GM19025 (cell line): Measurements from ENCODE around the gene CYP21A2.
"Not testable (repeated sequence)": the region's sequence is repeated elsewhere in the genome, so short reads cannot be mapped to it uniquely, and the experiment has no call there.

ENCODE experiments used
- ATAC-seq: cut with Tn5 transposase; IDR thresholded peaks from one replicate; pipeline ENCODE4 v1.9.1; 2021; ENCODE audit warnings: mild to moderate bottlenecking, low read depth, moderate library complexity; ENCODE audit not compliant: unreplicated experiment

The CYP21A2 gene

DNA sequence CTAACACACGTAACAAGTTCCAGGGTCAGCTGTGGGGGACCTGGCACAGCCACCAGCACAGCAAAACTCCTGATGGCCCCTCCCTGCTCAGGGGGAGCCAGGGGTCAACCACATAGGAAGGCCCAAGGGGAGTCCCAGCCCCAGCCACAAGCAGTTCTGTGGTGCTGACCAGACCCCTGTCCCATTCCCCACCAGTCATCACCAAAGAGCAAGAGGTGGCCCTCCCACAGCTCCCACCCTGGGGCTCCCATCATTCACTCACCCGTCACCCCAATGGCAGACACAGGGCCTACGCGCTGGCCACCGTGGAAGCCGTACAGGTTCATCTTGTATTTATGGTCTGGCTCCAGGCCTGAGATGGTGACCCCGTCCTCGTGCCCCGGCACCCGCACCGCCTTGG is 11.5 kb downstream of the CYP21A2 start:
- not testable (repeated sequence) for ATAC-seq

DNA sequence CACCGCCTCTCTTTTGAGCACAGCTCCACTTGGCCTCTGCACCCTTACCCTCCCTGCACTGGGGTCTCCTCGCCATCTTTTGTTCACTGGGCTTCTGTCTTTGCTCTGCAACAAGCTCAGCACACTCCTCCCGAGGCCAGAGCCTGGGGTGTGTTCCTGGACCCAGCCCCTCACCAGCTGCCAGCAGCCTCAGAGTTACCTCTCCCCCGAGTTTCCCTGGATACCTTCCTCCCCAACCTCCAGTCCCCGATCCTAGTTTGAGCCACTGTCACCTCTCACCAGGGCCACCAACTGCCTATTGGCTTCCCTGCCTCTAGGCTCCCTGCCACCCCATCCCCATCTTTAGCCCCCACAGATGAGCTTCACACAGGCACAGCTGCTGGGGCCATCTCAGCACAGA is 12.3 kb downstream of the CYP21A2 start:
- no peak for ATAC-seq

DNA sequence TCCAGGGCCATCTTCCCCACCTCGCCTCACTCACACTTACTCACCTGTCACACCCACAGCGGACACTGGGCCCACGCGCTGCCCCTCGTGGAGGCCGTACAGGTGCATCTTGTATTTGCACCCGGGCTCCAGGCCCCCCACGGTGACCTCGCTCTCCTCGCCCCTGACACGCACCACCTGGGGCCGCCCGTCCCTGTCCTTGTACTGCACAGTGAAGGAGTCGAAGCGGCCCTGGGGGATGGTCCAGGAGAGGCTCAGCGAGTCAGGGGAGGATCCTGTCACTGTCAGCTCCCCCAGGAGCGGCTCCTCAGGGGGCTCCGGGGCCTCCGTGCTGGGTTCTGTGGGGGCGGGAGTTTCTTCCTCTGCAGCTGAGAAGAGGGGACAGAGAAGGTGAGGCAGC is 14.4 kb downstream of the CYP21A2 start:
- ATAC-seq, result not testable (repeated sequence)

DNA sequence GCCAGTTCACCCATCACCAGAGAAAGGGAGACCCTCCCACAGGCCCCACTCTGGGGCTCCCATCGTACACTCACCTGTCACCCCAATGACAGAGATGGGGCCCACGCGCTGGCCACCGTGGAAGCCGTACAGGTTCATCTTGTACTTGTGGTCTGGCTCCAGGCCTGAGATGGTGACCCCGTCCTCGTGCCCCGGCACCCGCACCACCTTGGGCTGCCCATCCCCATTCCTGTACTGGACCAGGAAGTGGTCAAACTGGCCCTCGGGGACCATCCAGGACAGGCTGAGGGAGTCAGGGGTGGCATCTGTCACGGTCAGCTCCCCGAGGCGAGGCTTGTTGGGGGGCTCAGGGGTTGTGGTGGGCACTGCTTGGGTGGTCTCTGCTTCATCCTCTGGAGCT is 15.1 kb downstream of the CYP21A2 start:
- ATAC-seq, result not testable (repeated sequence)

DNA sequence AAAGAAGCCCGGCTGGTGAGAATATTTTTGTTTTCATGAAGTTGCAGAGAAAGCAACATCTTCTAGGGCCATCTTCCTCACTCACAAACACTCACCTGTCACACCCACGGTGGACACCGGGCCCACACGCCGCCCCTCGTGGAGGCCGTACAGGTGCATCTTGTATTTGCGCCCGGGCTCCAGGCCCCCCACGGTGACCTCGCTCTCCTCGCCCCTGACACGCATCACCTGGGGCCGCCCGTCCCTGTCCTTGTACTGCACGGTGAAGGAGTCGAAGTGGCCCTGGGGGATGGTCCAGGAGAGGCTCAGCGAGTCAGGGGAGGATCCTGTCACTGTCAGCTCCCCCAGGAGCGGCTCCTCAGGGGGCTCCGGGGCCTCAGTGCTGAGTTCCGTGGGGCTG is 17.5 kb downstream of the CYP21A2 start:
- not testable (repeated sequence) for ATAC-seq

DNA sequence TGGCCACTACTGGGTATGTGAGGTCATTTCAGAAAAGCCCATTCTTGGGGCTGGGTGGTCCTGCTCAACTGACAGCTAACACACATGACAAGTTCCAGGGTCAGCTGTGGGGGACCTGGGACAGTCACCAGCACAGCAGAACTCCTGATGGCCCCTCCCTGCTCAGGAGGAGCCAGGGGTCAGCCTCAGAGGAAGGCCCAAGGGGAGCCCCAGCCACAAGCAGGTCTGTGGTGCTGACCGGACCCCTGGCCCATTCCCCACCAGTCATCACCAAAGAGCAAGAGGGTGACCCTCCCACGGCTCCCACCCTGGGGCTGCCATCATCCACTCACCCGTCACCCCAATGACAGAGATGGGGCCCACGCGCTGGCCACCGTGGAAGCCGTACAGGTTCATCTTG is 18.0 kb downstream of the CYP21A2 start:
- ATAC-seq, result no peak

DNA sequence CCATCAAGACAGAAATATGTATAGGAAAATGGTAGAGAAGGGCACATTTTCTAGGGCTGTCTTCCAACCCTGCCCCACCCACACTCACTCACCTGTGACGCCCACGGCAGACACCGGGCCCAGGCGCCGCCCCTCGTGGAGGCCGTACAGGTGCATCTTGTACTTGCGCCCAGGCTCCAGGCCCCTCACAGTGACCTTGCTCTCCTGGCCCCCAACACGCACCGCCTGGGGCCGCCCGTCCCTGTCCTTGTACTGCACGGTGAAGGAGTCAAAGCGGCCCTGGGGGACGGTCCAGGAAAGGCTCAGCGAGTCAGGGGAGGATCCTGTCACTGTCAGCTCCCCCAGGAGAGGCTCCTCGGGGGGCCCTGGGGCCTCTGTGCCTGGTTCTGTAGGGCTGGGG is 19.8 kb downstream of the CYP21A2 start:
- no peak for ATAC-seq

DNA sequence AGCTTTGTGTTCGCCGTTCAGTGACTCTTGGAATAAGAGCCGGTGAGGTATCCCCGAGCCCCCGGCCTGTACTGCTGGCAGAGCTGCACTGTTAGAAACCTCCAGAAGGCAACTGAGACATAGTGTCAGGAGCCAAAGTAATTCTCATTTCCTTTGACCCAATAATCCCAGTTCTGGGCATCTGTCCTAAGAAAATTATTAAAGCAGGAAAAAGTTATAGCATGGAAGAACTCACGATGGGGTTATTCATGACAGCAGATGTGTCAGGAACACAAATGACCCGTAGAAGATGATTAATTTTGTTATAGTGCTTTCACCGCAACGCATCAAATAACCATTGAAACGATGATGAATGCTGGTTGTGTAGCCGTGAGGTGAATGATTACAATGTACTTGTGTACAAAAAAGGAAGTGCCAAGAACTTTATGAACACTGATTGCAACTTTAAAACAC is 20.3 kb downstream of the CYP21A2 start:
- no peak for ATAC-seq

DNA sequence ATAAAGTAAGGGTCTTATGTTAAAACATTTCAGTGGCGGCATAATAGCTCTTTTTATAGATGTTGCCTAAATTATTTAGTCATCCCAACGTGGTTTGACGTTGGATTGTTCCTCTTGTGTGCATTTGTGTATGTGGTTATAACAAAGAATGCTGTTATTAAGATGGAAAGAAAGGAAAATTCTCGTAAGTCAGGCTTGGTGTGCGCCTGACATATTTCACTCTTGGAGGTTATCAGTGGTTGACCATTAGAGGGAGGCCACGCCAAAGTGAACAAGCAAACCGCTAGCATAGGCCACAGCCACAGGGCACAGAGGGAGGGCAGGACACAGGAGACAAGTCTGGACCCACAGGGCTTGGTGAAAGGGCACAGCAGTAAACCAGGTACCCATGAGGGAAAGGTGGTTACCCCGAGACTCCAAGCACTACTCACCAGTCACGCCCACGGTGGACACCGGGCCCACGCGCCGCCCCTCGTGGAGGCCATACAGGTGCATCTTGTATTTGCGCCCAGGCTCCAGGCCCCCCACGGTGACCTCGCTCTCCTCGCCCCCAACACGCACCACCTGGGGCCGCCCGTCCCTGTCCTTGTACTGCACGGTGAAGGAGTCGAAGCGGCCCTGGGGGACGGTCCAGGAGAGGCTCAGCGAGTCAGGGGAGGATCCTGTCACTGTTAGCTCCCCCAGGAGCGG is 22.9 kb downstream of the CYP21A2 start:
- ATAC-seq, result no peak

DNA sequence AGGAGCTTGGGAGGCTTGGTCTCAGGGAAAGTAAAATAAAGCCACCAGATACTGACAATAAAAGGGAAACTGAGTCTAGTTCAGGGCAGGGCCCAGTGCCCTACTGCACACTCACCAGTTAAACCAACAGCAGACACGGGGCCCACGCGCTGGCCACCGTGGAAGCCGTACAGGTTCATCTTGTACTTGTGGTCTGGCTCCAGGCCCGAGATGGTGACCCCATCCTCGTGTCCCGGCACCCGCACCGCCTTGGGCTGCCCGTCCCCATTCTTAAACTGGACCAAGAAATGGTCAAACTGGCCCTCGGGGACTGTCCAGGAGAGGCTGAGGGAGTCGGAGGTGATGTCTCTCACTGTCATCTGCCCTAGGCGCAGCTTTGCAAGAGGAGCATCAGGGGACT is 26.5 kb downstream of the CYP21A2 start:
- ATAC-seq, result no peak

DNA sequence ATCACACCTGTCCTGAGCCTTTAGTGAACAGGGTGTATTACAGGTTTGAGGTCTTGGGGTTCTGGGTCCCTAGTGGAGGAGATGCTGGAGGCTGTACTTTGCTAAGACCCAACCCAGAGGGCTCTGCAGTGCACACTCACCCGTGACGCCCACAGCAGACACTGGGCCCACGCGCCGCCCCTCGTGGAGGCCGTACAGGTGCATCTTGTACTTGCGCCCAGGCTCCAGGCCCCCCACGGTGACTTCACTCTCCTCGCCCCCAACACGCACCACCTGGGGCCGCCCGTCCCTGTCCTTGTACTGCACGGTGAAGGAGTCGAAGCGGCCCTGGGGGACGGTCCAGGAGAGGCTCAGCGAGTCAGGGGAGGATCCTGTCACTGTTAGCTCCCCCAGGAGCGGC is 29.3 kb downstream of the CYP21A2 start:
- ATAC-seq, result not testable (repeated sequence)

DNA sequence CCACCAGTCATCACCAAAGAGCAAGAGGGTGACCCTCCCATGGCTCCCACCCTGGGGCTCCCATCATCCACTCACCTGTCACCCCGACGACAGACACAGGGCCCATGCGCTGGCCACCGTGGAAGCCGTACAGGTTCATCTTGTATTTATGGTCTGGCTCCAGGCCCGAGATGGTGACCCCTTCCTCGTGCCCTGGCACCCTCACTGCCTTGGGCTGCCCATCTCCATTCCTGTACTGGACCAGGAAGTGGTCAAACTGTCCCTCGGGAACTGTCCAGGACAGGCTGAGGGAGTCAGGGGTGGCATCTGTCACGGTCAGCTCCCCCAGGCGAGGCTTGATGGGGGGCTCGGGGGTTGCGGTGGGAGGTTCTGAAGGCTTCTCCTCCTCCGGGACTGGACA is 30.1 kb downstream of the CYP21A2 start:
- ATAC-seq, result not testable (repeated sequence)

DNA sequence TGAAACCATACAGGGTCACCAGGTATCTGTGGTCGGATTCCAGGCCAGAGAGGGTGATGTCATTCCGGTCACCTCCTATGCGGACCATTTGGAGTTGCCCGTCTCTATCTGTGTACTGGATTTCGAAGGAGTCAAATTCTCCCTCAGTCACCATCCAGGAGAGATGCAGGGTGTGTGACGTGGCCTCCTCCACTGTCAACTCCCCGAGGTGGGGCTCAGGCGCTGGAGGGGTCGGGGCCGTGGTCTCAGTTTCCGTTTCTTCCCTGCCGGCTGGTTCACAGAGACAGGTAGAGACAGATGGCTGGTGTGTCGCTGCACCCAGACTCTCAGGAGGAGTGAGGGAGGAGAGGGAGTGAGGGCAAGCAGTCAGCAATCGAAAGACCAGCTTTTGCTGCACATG is 30.7 kb downstream of the CYP21A2 start:
- no peak for ATAC-seq

DNA sequence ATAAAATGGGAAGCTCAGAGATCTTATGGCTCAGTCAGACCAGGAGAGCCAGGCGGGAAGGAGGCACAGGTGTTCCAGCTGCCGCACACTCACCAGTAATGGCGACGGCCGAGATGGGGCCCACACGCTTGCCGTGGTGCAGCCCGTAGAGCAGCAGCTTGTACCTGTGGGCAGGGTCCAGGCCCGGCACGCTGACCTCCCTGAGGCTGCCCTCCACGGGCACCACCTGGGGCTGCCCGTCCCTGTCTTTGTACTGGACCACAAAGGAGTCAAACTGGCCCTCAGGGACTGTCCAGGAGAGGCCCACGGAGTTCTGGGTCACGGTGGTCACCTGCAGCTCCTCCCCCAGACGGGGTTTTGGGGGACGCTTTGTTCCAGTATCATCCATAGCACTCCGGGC is 31.2 kb downstream of the CYP21A2 start:
- ATAC-seq, result no peak

DNA sequence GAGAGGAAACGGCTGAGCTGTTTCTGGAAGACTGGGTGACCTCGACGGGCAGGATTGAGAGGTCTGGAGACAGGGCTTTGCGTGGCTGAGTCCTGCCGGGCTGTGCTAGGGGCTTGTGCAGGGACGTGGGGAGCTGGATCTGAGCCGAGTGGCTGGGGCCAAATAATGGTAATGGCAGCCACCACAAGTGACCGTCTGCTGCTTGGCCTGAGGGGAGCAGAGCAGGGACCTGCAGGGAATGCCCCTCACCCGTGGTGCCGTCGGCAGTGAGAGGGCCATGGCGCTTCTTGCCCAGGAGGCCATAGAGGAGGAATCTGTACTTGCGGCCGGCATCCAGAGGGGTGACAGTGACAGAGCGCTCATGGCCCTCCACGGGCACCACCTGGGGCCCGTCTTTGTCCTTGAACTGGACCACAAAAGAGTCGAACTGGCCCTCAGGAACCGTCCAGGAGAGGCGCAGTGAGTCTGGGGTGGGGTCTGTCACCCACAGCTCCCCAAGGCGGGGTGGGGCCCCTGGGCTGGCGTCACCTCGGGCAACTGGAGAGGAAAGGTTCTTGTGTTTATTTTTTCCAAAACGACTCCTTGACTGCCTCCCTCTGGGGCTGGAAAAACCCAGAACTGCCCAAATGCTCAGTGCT is 31.8 kb downstream of the CYP21A2 start:
- ATAC-seq, result no peak

DNA sequence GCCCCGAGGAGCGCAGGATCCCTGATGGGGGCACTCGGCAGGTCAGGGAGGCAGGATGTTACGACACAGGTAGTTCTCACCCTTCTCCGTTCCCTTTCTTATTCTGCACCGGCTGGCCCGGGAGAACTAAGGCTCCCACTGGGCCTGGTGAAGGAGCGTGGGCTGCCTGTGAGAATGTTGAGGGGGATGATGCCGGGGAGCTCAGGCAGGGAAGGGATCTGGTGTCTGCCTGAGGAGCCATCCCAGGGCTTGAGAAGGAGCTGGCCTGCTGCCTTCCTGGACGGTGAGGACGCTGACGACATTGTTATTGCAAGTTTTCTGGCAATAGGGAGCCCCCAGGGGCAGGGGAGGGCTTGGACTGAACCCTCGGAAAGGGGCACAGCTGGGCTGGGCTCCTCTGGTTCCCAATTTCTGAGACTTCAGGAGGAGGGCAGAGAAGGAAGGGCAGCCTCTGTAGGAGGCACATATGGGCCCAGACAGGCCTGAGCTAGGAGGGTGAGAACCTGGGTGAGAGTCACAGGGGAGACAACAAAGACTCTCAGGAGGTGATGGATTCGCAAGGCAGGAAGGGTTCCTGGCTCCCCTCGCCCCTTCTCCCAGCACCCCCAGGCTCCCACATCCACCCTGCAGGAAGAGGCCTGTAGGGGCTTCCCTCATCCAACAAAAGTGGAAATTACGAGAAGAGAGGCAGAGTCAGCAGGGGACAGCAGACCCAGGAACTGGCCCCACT is 32.8 kb downstream of the CYP21A2 start:
- no peak for ATAC-seq

DNA sequence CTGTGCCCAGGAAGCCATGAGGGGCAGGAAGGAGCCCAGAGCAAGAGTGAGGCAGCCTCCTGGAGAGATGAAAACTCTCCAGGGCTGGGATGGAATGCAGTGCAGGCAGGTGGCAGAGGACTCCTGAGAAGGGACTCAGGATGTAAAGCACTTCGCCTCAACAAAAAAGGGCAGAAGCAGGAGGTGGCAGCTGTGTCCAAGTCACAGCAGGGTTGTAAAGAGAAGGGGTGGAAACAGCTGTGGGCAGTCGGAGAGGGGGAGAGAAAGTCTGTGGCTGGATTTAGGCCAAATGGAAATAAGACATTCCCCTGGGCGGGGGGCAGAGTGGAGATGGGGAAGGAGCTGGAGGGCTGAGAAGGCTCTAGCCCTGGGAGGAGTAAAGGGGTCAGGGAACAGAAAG is 34.9 kb downstream of the CYP21A2 start:
- ATAC-seq, result no peak

DNA sequence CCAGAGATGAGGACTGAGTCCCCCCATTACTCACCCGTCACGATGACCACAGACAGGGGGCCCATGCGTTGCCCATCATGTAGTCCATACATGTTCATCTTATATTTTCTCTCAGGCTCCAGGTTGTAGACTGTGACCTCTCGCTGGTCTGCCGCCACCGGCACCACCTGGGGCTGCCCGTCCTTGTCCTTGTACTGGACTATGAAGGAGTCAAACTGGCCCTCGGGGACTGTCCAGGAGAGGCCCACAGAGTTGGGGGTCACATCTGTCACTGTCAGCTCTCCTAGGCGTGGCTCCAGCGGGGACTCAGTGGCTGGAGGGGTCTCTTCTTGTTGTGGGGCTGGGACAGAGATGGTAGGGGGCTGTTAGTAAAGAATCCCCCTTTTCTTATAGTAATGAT is 35.4 kb downstream of the CYP21A2 start:
- no peak for ATAC-seq

DNA sequence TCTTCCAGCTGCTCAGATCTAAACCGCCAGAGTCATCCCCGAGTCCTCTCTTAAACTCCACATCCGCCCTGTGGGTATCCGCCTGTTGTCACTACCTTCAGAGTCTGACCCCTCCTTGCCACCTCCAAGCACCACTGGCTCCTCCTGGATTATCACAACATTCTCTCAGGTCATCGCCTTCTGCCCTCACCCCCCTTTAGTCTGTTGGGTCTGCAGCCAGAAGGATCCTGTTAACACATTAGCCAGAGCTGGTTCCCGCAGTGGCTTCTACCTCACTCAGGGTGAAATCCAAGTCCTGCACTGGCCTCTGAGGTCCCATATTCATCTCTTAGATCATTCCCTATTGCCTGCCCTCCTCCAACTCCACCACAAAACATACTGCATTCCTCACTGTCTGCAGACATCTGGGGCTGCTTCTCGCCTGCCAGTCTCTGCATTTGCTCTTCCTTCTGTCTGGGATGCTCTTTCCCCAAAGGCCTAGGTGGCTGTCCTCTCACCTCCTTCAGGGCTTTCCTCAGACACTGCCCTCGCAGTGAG is 36.8 kb downstream of the CYP21A2 start:
- ATAC-seq, result no peak

DNA sequence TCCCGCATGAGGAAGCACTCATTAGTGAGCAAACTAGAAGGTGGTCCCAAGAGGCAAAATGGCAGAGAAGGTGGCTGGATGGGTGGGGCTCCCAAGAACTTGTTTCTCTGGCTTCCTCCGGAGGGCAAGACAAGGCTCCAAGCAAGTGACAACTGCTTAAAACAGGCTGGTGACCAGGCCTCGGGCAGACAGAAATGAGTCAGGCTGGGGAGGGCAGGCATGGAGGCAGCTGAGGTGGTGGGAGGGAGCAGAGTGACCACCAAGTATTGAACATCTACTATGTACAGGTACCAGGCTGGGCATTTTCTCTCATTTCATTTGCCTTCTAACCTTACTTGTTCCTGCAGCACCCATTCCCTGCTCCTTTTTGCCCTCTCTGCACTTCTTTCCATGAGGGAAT is 37.6 kb downstream of the CYP21A2 start:
- ATAC-seq, result no peak

DNA sequence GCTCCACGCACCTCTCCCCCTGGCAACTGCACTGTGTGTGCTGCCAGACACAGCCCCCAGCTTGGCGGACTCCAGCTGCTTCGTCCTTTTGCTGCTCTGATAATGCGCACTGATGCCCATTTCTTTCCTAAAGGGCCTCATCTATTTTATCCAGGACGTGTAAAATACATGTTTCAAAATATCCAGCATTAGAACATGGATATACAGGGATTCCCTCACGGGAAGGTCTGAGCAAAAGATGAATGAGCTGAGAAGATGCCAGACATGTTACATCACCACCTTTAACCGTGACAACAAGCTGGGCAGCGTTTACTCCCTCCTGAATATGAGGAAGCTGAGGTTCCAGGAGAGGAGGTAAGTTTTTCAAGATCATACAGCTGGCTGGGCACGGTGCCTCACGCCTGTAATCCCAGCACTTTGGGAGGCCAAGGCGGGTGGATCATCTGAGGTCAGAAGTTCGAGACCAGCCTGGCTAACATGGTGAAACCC is 38.1 kb downstream of the CYP21A2 start:
- no peak for ATAC-seq
